Dermis microvascular lymphatic vessel endothelial cell (primary cell): ENCODE results near the gene CHST11. TPM values are rescaled to one million over a fixed set of nuclear protein-coding genes. Genes with fewer than 3 reads are reported as not detected.
A peak's percentile ranks its signal among the peaks of the same experiment; 100 is the strongest.

Experiments
- DNase-seq, 2 donors: peaks; one replicate each; pipeline versions ENCODE4 v3.0.0 to v3.0.0-alpha.2; 2010; ENCODE audit warnings: low read depth in 2 of 2
- total RNA-seq: library from RNA; depleted of rRNA; stranded (reverse); fragments of >200 nt; gene quantifications from 2 replicates; pipeline ENCODE4 v1.2.1, GENCODE V29; 2014

The CHST11 gene
- total RNA-seq, 1 donor from 2014 or later, result 2.1 TPM

- DNase-seq, result no peak
These were observed 124.3 kb downstream of the CHST11 start for GRCh38 chr12:104581005-104581570.

DNA sequence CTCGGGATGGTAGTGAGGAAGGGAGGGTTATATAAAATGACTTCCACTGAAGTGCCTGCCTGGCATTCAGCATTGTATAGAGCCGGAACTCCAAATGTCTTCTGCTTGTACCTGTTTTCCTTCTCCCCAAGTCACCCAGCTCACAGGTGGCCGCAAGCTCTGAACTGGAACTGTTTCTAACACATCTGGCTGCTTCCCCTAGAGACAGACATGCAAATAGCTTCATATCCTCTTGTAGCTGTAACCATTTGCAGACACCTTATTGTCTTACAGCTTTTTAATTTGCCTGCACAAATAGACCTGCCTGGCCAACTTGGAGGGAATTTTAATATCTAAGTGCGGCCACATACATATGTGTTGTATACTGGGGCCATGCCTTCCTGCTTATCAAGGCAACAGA is 126.0 kb downstream of the CHST11 start:
- DNase-seq, result no peak

- no peak for DNase-seq
These were observed 126.6 kb downstream of the CHST11 start for GRCh38 chr12:104583301-104583700.

GRCh38 chr12:104585448-104586055 is 128.8 kb downstream of the CHST11 start:
- DNase-seq, result no peak

DNA sequence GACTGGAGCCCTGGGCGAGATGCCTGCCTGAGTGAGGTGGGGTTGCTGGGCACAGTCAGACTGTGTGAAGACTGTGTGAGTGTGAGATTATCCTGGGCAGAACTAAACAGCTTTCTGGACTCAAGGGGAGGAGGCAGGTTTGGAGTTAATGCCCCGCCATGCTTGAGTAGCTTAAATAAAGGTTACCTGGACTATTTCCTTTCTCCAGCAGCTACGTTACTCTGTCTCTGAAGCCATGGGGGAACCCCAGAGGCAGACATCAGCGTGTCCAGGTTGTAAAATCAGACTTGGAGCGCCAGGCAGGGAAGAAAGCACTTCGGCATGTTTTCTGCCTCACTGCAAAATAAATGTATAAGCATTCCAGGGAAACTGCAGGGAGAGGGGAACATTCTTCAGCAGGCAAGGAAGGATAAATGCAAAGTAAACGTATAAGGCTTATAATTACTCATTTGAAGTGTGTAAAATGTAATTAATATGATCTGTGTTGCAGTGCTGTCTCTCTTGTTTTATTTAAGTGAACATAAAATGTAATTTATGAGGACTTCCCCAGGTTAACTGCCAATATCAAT is 129.7 kb downstream of the CHST11 start:
- DNase-seq, result no peak

DNA sequence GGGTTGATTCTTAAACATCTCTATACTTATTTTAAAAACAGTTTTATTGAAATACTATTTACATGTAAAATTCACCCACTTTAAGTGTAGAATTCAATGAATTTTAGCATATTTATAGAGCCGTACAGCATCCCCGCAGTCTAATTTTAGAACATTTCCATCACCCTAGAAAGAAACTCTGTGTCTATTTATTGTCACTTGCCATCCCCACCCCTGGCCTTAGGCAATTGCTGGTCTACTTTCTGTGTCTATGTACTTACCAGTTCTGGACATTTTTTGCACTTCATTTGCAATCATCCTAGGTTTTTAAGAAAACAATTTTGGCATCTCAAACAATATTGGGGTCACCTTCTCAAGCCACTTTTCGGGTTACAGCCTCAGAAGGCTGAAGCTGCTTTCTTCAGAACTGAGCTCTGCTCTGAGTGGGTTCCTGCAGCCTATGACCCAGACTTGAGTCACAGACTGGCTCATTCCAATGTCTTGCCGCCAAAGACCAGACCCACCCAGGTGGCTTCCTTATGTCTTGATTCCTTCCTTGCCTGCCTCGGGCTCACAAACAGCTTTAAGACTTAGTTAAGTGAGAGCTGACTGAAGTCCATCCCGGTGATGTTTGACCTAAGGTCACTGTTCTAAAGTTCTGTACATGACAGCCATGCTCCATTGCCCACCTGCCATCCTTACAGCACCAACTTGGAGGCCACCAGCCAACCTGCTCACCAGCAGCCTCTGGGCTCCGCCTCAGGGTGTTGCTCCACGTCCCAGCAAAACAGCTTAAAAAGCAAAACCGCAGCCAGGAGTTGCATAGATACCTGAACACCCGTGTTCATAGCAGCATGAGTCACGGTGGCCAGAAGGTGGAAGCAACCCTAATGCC is 131.5 kb downstream of the CHST11 start:
- DNase-seq, result peak in 1 of 2 donors; percentile 59

DNA sequence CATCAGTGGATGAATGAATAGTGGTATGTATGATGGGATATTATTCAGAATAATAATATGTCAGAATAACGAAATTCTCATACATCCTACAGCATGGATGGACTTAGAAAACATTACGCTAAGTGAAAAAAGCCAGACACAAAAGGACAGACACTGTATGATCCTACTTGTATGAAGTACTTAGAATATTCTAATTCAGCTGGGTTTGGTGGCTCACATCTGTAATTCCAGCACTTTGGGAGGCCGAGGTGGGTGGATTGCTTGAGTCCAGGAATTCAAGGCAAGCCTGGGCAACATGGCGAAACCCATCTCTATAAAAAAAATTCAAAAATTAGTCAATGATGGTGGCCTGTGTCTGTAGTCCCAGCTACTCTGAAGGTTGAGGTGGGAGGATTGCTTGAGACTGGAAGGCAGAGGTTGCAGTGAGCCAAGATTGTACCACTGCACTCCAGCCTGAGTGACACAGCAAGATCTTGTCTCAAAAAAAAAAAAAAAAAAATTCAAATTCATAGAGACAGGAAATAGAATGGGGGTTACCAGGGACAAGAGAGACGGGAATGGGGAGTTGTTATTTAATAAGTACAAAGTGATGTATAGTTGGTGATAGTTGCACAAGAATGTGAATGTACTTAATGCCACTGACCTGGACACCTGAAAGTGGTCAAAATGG is 132.3 kb downstream of the CHST11 start:
- DNase-seq, result no peak

GRCh38 chr12:104590022-104590421 is 133.3 kb downstream of the CHST11 start:
- no peak for DNase-seq

DNA sequence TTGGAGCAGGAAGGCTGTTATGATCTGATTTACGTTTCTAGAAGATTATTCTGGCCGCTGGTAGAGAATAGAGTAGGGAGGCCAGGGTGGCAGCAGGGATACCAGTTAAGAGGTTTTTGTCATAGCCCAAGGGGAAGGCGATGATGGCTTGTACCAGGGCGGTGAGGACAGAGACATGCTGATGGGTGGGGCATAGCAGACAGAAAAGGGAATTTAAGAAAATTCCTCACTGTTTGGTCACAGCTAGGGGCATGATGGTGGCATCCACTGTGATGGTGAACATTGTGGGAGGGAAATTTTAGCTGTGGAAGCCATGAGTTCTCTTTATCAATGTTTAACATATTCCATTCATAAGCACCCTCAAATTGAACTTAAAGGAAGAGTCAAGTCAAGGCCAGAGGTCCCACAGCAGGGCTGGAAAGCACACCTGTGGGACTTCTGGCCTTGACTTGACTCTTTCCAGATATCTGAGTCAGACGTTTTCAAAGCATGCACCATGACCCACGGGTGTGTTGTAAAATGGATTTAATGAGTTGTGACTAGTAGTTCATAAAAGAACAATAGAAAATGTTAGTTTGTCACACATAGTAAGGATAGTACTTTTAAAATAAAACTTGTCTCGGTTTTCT is 134.6 kb downstream of the CHST11 start:
- no peak for DNase-seq

DNA sequence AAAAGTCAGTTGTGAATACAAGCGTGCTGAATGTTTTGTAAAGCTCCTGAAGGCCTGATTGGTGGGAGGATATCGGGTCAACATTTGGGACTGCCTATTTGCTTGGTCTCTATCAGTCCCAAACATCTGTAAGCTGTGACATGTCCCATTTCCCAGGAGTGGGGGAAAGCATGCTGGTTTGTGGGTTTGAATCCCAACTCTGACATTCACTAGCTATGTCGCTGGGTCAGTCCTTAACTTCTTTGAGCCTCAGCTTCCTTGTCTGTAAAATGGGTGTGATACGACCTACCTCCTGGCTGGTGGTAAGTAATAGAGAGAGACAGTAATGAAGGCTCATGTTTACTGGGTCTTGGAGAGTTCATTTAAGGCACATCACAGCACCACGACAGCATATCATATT is 136.7 kb downstream of the CHST11 start:
- DNase-seq, result no peak

GRCh38 chr12:104596134-104596799 is 139.5 kb downstream of the CHST11 start:
- DNase-seq, result no peak

DNA sequence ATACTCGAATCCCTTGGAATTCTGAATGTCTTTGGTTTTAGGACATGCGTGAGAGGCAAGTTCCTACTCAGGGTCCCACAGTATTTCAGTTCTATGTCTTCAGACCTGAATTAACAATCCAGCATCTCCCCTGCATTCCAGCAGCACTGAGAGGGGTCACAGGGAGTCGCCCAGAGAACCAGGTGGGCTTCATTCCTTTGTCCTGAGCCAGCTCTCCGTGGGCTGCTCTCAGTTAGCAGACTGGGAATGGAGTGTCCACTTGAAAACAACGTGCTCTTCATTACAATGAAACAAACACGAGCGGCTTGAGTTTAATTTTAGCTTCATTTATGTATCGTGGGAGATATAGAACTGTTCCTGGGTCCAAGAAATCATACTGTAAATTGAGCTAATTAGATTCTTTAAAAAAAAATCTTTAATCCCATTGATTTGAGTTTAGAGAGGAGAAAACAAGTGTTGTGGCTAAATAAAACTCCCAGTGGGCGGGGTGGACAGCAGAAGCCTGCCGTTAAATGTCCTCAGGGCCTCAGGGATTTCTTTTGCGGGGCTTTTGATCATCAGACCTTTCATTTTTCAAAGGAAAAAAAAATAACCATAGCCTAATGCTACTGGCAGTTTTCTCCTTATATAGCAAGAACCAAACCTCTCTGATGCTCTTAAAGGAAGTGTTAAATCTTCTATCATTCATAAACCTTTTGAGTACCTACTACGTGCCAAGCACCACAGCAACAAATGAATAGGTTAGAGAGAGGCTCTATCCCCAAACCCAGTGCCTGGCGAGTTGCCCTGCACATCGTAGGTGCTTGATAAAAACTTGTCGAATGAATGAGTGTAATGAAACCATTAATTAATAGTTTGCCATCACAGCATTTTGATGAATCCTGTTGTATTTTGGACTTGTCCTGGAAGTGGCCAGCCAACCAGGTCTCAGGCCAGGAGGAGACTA is 140.4 kb downstream of the CHST11 start:
- DNase-seq, result no peak

DNA sequence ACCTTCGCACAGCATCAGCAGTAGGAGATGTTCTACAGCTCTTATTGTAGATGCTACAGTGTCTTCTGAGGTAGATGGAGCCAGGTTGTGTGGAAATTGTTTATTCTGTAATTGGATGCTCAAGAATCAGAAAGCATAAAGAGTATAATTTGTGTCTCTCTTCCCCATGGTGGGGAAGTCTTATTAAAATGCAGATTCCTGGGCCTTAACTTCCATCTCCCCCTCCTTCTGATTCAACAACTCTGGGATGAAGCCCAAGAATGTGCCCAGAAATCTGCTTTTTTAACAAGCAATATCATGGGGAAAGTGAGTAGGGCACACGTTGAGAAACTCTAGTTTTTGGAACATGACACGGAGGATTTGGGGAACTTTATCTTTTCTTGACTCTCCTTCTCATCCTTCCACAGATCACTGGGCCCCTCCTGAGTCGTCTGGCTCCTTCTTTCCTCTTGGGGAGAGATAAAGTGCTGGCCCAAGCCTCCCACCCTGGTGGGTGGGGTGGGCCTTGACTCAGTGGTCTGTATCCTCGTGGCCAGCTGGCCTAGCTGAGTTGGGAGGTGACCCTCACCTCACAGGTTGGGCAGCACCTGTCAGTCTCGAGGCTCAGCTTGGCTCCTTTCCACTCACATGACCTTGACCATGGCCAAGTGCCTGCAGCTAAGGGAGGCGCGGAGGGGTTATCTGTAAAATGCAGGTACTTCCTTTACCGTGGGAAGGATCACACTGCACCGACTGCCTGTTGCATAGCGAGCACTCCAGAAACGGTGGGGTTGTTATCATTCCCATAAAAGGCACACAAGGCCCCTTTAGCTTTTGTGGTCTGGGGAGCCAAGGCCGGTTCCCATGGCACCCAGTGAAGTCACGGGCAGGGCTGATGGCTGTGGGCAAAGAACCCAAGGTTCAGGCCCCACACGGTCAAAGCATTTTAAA is 141.9 kb downstream of the CHST11 start:
- DNase-seq, result peak in 1 of 2 donors; percentile 14

DNA sequence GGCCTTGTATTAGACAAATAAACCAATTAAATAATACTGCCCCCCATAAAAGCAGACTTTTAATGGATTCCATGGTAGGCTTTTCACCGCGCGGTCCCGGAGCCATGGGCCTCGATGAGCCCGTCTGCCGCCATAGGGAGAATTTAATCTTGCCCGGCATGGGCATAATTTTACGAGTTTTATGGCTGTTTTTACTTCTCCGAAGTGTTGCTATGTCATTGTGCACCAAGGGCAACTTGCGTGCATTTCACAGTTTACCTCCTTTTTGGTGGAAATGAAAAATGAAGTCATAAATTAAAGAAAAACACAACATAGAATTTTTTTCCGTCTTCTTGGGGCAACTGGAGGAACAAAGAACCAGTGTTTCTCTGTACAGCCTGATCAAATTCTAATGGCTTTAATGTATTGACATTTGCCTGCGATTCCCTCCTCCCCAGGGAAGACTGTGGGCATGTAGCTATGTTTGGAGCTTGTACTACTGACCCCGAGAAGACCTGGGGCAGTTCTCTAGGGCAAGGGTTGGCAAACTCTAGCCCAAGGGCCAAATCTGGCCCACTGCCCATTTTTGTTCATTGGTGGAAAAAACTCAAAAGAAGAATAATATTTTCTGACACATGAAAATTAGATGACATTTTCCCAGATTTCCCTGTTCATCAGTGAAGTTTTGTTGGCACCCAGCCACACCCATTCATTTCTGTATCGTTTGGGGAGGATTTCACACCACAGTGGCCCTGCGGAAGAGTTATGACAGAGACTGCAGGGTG is 142.7 kb downstream of the CHST11 start:
- no peak for DNase-seq

DNA sequence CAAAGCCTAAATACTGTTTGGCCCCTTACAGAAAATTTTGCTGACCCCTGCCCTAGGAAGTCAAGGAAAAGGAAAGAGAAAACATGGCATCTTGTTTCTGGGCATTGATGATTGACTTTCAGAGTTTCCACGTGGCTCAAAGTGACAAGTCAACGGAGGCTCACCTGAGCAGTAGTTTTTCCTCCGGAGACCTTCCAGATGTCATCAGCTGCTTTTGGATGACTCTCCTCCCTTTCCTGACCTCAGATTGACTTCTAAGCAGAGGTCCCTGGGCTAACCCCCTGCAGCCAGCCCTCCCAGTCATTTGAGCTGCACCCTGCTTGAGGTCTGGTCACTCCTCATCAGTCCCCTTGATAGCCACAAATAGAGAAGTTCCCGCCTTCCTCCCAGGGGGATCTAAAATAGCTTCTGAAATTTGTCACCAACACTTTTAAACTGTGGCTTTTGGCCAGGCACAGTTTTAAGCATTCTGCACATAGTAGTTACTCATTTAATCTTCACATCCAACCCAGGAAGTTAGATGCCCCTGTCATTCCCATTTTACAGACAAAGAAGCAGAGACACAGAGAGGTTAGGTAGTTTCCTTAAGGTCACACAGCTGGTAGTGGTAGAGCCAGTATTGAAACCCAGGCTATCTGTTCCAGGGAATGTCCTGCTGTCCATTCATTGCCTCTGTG is 143.4 kb downstream of the CHST11 start:
- DNase-seq, result no peak

GRCh38 chr12:104600790-104601739 is 144.3 kb downstream of the CHST11 start:
- no peak for DNase-seq
